Chondrocyte (in vitro differentiated cells): ENCODE results near the gene HAPLN2. TPM values are rescaled to one million over a fixed set of nuclear protein-coding genes. Genes with fewer than 3 reads are reported as not detected.
A peak's percentile ranks its signal among the peaks of the same experiment; 100 is the strongest.
"Not testable (repeated sequence)": the region's sequence is repeated elsewhere in the genome, so short reads cannot be mapped to it uniquely, and the experiment has no call there.

Experiments used
- DNase-seq: peaks from one replicate; pipeline ENCODE4 v3.0.0; 2021; ENCODE audit warnings: mixed read lengths, low spot score
- H3K27ac Mint-ChIP-seq: one replicate; pipeline ENCODE4 v1.8.0; 2021; ENCODE audit warnings: mild to moderate bottlenecking, moderate library complexity, mixed read lengths; ENCODE audit not compliant: unreplicated experiment
- H3K27me3 Mint-ChIP-seq: 2 replicates; pipeline ENCODE4 v1.8.0; 2021; ENCODE audit warnings: low read depth, mixed read lengths
- H3K36me3 Mint-ChIP-seq: 2 replicates; pipeline ENCODE4 v1.8.0; 2021; ENCODE audit warnings: low read depth, mixed read lengths
- H3K4me1 Mint-ChIP-seq: 2 replicates; pipeline ENCODE4 v1.8.0; 2021; ENCODE audit warnings: low read depth, mild to moderate bottlenecking, mixed read lengths
- H3K4me3 Mint-ChIP-seq: one replicate; pipeline ENCODE4 v1.8.0; 2021; ENCODE audit warnings: mild to moderate bottlenecking, moderate library complexity, mixed read lengths; ENCODE audit not compliant: unreplicated experiment
- H3K9me3 Mint-ChIP-seq: 2 replicates; pipeline ENCODE4 v1.8.0; 2021; ENCODE audit warnings: low read depth, mixed read lengths
- total RNA-seq: library from RNA; stranded (reverse); gene quantifications from 3 replicates; pipeline ENCODE4 v1.2.1, GENCODE V29; 2021
- TF ChIP-seq, protein P1 (sequence below): fragments of 200-600 bp; sonication (generic); IDR thresholded peaks from 2 replicates; pipeline ENCODE4 v1.5.0; 2021; ENCODE audit warnings: antibody characterized with exemption, mild to moderate bottlenecking, moderate library complexity

Gene HAPLN2
- total RNA-seq, 1 donor from 2014 or later = not detected

DNA sequence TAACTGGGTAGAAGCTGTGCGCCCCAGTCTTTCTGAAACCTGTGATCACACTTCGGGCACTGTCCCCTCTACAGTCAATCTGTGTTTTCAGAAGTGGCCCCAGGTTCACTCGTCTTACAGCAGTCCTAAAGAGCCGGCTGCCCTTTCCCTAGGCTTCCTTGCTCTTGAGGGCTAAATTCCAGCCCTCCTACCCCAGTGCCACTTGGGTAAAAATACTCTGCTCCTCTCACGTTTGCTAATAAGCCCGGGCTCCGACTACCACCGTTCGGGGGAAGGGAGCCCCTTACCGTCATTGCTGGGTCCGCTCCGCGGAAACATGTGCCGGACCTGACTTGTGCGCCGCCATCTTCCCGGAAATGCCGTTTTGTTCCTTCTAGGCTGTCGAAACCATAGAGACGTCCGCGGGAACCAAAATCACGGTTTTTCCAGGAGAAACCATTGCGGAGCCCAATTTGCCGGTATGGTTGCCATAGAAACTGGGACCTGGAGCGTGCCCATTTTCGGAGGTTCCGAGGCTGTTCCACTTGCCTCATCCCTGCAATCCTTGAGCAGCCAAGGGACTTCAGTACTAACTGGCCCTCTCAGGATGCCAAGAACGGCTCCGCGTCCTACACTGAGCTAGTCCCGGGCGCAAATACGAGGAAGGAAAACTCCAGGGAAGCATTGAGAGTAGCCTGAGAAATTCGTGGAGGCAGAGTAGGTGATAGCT, 17.9 kb upstream of the HAPLN2 start, which contains the start of gene GPATCH4:
Gene GPATCH4, minus strand, starts transcription at position 358 of the 709 bp plus-strand sequence.
- Mint-ChIP-seq H3K27me3 (no peaks in the 10 kb centered on the region), H3K4me1 (peaks cover 22% of the 10 kb centered on the region), H3K4me3 (peak within 1 kb of the TSS; percentile 90), H3K36me3 (peaks cover 2% of the 10 kb centered on the region), H3K9me3 (no peaks in the 10 kb centered on the region), H3K27ac (peak within 1 kb of the TSS; percentile 97)
- no peak for DNase-seq
- TF ChIP-seq, protein P1, sequence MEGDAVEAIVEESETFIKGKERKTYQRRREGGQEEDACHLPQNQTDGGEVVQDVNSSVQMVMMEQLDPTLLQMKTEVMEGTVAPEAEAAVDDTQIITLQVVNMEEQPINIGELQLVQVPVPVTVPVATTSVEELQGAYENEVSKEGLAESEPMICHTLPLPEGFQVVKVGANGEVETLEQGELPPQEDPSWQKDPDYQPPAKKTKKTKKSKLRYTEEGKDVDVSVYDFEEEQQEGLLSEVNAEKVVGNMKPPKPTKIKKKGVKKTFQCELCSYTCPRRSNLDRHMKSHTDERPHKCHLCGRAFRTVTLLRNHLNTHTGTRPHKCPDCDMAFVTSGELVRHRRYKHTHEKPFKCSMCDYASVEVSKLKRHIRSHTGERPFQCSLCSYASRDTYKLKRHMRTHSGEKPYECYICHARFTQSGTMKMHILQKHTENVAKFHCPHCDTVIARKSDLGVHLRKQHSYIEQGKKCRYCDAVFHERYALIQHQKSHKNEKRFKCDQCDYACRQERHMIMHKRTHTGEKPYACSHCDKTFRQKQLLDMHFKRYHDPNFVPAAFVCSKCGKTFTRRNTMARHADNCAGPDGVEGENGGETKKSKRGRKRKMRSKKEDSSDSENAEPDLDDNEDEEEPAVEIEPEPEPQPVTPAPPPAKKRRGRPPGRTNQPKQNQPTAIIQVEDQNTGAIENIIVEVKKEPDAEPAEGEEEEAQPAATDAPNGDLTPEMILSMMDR = no peak

DNA sequence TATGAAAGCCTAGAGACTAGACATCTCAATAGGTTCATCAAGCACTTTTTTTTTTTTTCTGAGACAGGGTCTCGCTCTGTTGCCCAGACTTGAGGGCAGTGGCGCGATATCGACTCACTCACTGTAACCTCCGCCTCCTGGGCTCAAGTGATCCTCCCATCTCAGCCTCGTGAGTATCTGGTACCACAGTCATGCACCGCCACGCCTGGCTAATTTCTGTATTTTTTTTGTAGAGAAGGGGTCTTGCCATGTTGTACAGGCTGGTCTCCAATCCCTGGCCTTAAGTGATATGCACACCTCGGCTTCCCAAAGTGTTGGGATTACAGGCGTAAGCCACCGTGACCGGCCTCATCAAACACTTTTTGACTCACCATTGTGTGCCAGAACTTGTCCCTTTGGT, 17.3 kb upstream of the HAPLN2 start:
- Mint-ChIP-seq H3K27me3 (no peaks in the 10 kb centered on the region), H3K9me3 (no peaks in the 10 kb centered on the region), H3K27ac (peak overlapping the region; percentile 97), H3K4me3 (peak overlapping the region; percentile 90), H3K36me3 (peaks cover 2% of the 10 kb centered on the region), H3K4me1 (peaks cover 22% of the 10 kb centered on the region)
- TF ChIP-seq, protein P1 = no peak
- no peak for DNase-seq

DNA sequence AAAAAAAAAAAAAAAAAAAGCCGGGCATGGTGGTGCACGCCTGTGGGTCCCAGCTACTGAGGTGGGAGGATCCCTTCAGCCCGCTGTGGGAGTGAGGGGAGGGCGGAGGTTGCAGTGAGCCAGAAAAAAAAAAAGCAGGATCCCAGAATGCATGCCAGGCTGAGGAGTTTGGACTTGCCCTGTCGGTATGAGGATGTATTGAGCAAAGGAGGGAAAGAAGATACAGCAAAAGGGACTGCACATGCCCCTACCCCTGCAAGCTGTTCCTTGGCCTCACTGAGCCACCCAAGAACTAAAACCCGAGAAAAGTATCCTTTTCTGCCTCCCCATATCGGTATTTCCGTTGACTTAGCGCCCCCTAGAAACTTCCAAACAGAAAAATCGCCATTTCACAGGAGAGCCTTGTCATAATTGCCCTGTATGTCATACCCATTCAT, 16.6 kb upstream of the HAPLN2 start:
- no peak overlapping the region for H3K4me3 Mint-ChIP-seq
- TF ChIP-seq, protein P1 = peak; percentile 72

DNA sequence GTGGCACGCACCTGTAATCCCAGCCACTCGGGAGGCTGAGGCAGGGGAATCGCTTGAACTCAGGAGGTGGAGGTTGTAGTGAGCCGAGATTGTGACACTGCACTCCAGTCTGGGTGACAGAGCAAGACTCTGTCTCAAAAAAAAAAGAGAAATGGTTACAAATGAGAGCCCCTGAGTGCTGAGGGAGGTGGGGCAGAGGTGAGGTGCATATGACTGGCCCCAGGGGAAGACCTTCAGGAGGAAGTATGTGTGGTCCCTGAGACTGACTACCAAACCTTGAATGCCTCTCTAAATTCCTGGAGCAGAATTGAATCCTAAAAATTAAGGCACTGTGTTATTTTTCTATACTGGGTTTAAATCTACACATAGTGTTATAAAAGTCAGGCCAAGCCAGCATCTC, 11.9 kb upstream of the HAPLN2 start:
- H3K27ac Mint-ChIP-seq, DNase-seq, H3K4me1 Mint-ChIP-seq, H3K36me3 Mint-ChIP-seq, H3K9me3 Mint-ChIP-seq, H3K4me3 Mint-ChIP-seq, H3K27me3 Mint-ChIP-seq: not testable (repeated sequence)

More for the DNA sequence above, 16.6 kb upstream of the HAPLN2 start:
- DNase-seq = no peak
- no peak overlapping the region for H3K27ac Mint-ChIP-seq
- H3K4me1 Mint-ChIP-seq = peaks cover 22% of the 10 kb centered on the region
- no peaks in the 10 kb centered on the region for H3K9me3 Mint-ChIP-seq
- H3K27me3 Mint-ChIP-seq = no peaks in the 10 kb centered on the region
- peaks cover 2% of the 10 kb centered on the region for H3K36me3 Mint-ChIP-seq

DNA sequence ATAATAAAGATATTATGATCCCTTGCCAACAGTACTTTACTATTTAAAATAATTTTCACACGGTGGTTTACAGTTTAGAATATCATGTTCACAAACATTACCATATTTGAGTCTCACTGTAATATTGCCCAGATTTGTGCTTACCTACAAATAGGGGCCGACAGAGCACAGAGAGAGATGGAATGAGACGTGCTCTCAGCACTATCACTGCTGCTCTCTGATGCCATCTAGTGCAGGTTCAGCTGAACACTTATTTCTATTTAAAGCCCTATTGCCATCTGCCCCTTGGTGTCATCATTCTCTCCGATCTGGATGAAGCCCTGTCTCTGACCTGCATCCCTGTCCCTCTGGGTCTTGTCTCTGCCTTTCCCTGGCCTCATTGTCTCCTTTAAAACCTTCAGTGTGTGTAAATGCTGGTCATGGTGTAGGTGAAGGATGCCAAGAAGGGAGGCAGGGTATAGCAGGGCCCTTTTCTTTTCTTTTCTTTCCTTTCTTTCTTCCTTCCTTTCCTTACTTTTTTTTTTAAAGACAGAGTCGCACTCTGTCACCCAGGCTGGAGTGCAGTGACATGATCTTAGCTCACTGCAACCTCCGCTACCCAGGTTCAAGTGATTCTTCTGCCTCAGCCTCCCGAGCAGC, 11.1 kb upstream of the HAPLN2 start:
- Mint-ChIP-seq H3K4me3 (no peak overlapping the region), H3K27ac (no peak overlapping the region), H3K9me3 (no peaks in the 10 kb centered on the region), H3K27me3 (peaks cover 12% of the 10 kb centered on the region), H3K36me3 (no peaks in the 10 kb centered on the region), H3K4me1 (peaks cover 2% of the 10 kb centered on the region)
- TF ChIP-seq, protein P1 = peak; percentile 89
- no peak for DNase-seq
